ENCODE results near the gene XKR7. TPM values are rescaled to one million over a fixed set of nuclear protein-coding genes. Genes with fewer than 3 reads are reported as not detected.
"Not testable (repeated sequence)": the region's sequence is repeated elsewhere in the genome, so short reads cannot be mapped to it uniquely, and the experiment has no call there.

XKR7 gene, protein sequence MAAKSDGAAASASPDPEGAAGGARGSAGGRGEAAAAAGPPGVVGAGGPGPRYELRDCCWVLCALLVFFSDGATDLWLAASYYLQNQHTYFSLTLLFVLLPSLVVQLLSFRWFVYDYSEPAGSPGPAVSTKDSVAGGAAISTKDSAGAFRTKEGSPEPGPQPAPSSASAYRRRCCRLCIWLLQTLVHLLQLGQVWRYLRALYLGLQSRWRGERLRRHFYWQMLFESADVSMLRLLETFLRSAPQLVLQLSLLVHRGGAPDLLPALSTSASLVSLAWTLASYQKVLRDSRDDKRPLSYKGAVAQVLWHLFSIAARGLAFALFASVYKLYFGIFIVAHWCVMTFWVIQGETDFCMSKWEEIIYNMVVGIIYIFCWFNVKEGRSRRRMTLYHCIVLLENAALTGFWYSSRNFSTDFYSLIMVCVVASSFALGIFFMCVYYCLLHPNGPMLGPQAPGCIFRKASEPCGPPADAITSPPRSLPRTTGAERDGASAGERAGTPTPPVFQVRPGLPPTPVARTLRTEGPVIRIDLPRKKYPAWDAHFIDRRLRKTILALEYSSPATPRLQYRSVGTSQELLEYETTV
- not detected for total RNA-seq

- H3K36me3 Mint-ChIP-seq (ENCODE audit: insufficient read depth in 2 of 2) = peaks cover 0 to 1% of the 10 kb centered on the region in 2 donors
These were observed at the start of gene XKR7 for GRCh38 chr20:31967830-31968249. Gene XKR7, plus strand, starts transcription at chr20:31968151. Its CDS starts 25 bp downstream, at chr20:31968176.

DNA sequence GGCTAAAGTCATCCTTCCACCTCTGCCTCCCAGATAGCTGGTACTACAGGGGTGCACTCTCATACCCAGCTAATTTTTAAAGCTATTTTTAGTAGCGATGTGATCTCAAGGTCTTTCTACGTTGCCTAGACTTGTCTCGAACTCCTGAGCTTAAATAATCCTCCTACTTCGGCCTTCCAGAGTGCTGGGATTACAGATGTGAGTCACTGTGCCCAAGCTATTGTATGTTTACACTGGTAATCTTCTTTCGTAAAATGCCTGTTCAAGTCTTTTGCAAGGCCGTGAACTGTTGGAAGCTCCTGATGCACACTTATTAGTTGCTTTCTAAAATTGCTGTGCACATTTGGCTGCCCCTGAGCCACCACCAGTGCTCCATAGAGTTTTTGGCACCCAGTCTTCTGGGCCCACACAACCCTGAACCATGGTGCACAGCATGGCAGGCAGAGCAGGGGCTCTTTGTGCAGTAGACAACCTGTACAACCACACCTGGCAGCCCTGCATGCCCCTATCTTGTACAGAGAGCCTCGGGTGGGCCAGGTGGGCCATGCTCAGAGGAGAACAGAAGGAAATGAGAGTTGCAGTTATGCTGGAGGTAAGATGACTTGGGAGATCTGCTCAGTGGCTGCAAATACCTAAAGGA is 49.4 kb upstream of the XKR7 start:
- peaks cover 29% of the 10 kb centered on the region for H3K27me3 Mint-ChIP-seq (ENCODE audit: low read depth)
- H3K27ac Mint-ChIP-seq = no peak overlapping the region
- H3K9me3 Mint-ChIP-seq = no peaks in the 10 kb centered on the region
- ATAC-seq (replicated peaks in 1 of 2) (no peak), DNase-seq (no peak)
- peaks cover 6% of the 10 kb centered on the region for H3K4me1 Mint-ChIP-seq (ENCODE audit: low read depth)
- H3K36me3 Mint-ChIP-seq (ENCODE audit: insufficient read depth in 2 of 2) = no peaks in the 10 kb centered on the region
- no peak overlapping the region for H3K4me3 Mint-ChIP-seq

More at GRCh38 chr20:31967830-31968249, at the start of gene XKR7:
- ATAC-seq (replicated peaks in 1 of 2) (peak; percentile 53 to 57), DNase-seq (peak in 1 of 2 donors; percentile 21)
- H3K9me3 Mint-ChIP-seq = no peaks in the 10 kb centered on the region
- peak within 1 kb of the TSS; percentile 72 to 86 for H3K4me3 Mint-ChIP-seq
- H3K27ac Mint-ChIP-seq = no peak within 1 kb of the TSS
- H3K4me1 Mint-ChIP-seq (ENCODE audit: low read depth) = peaks cover 10% of the 10 kb centered on the region
- H3K27me3 Mint-ChIP-seq (ENCODE audit: low read depth) = peaks cover 43% of the 10 kb centered on the region

- Mint-ChIP-seq H3K4me1 (ENCODE audit: low read depth) (peaks cover 12% of the 10 kb centered on the region), H3K9me3 (no peaks in the 10 kb centered on the region), H3K36me3 (ENCODE audit: insufficient read depth in 2 of 2) (no peaks in the 10 kb centered on the region), H3K4me3 (no peak overlapping the region), H3K27ac (no peak overlapping the region), H3K27me3 (ENCODE audit: low read depth) (peaks cover 33% of the 10 kb centered on the region)
- DNase-seq (no peak), ATAC-seq (replicated peaks in 1 of 2) (no peak)
These were observed 48.4 kb upstream of the XKR7 start for GRCh38 chr20:31919410-31920155.

GRCh38 chr20:31920275-31920855 is 47.6 kb upstream of the XKR7 start:
- no peak for DNase-seq
- Mint-ChIP-seq H3K27me3 (ENCODE audit: low read depth) (peaks cover 33% of the 10 kb centered on the region), H3K9me3 (no peaks in the 10 kb centered on the region), H3K27ac (no peak overlapping the region), H3K4me3 (no peak overlapping the region), H3K4me1 (ENCODE audit: low read depth) (peaks cover 12% of the 10 kb centered on the region), H3K36me3 (ENCODE audit: insufficient read depth in 2 of 2) (no peaks in the 10 kb centered on the region)
- no peak for ATAC-seq (replicated peaks in 1 of 2)

GRCh38 chr20:31921480-31921879 is 46.5 kb upstream of the XKR7 start:
- not testable (repeated sequence) for H3K36me3 Mint-ChIP-seq (ENCODE audit: insufficient read depth in 2 of 2); ATAC-seq (replicated peaks in 1 of 2); DNase-seq; H3K4me3 Mint-ChIP-seq; H3K27ac Mint-ChIP-seq; H3K9me3 Mint-ChIP-seq
- Mint-ChIP-seq H3K27me3 (ENCODE audit: low read depth) (peaks cover 33% of the 10 kb centered on the region), H3K4me1 (ENCODE audit: low read depth) (peaks cover 12% of the 10 kb centered on the region)

DNA sequence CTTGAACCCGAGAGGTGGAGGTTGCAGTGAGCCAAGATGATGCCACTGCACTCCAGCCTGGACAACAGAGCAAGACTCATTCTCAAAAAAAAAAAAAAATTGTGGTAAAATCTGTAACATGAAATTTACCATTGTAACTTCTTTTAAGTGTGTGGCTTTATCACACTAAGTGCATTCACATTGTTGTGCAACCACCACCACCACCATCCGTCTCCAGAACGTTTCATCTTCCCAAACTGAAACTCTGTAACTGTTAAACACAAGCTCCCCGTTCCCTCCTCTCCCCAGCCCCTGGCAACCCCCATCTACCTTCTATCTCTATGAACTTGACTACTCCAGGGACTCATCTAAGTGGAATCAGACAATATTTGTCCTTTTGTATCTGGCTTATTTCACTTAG is 45.8 kb upstream of the XKR7 start:
- ATAC-seq (replicated peaks in 1 of 2) (no peak), DNase-seq (no peak)
- peaks cover 30% of the 10 kb centered on the region for H3K27me3 Mint-ChIP-seq (ENCODE audit: low read depth)
- H3K4me1 Mint-ChIP-seq (ENCODE audit: low read depth) = peaks cover 12% of the 10 kb centered on the region
- H3K36me3 Mint-ChIP-seq (ENCODE audit: insufficient read depth in 2 of 2) = no peaks in the 10 kb centered on the region
- H3K27ac Mint-ChIP-seq = no peak overlapping the region
- no peak overlapping the region for H3K4me3 Mint-ChIP-seq
- H3K9me3 Mint-ChIP-seq = no peaks in the 10 kb centered on the region

- Mint-ChIP-seq H3K4me3 (no peak overlapping the region), H3K27ac (no peak overlapping the region), H3K27me3 (ENCODE audit: low read depth) (peaks cover 27% of the 10 kb centered on the region), H3K4me1 (ENCODE audit: low read depth) (peaks cover 12% of the 10 kb centered on the region), H3K36me3 (ENCODE audit: insufficient read depth in 2 of 2) (no peaks in the 10 kb centered on the region), H3K9me3 (no peaks in the 10 kb centered on the region)
- ATAC-seq (replicated peaks in 1 of 2) = no peak
- no peak for DNase-seq
These were observed 45.4 kb upstream of the XKR7 start for GRCh38 chr20:31922588-31922987.

GRCh38 chr20:31923388-31924331 is 44.3 kb upstream of the XKR7 start:
- H3K27me3 Mint-ChIP-seq (ENCODE audit: low read depth) = peaks cover 18% of the 10 kb centered on the region
- H3K4me3 Mint-ChIP-seq = no peak overlapping the region
- no peaks in the 10 kb centered on the region for H3K9me3 Mint-ChIP-seq
- H3K4me1 Mint-ChIP-seq (ENCODE audit: low read depth) = peaks cover 12% of the 10 kb centered on the region
- ATAC-seq (replicated peaks in 1 of 2) = peak; percentile 33 to 43
- DNase-seq = peak in 1 of 2 donors; percentile 2
- H3K27ac Mint-ChIP-seq = no peak overlapping the region
- no peaks in the 10 kb centered on the region for H3K36me3 Mint-ChIP-seq (ENCODE audit: insufficient read depth in 2 of 2)

GRCh38 chr20:31924561-31924960 is 43.4 kb upstream of the XKR7 start:
- no peak for DNase-seq
- ATAC-seq (replicated peaks in 1 of 2) = no peak
- Mint-ChIP-seq H3K4me3 (no peak overlapping the region), H3K27me3 (ENCODE audit: low read depth) (peaks cover 17% of the 10 kb centered on the region), H3K27ac (no peak overlapping the region), H3K4me1 (ENCODE audit: low read depth) (peaks cover 12% of the 10 kb centered on the region), H3K36me3 (ENCODE audit: insufficient read depth in 2 of 2) (no peaks in the 10 kb centered on the region), H3K9me3 (no peaks in the 10 kb centered on the region)

- ATAC-seq (replicated peaks in 1 of 2) (no peak), DNase-seq (no peak)
- H3K27ac Mint-ChIP-seq = no peak overlapping the region
- H3K4me1 Mint-ChIP-seq (ENCODE audit: low read depth) = peaks cover 12% of the 10 kb centered on the region
- H3K27me3 Mint-ChIP-seq (ENCODE audit: low read depth) = peaks cover 17% of the 10 kb centered on the region
- no peak overlapping the region for H3K4me3 Mint-ChIP-seq
- H3K36me3 Mint-ChIP-seq (ENCODE audit: insufficient read depth in 2 of 2) = no peaks in the 10 kb centered on the region
- no peaks in the 10 kb centered on the region for H3K9me3 Mint-ChIP-seq
These were observed 42.3 kb upstream of the XKR7 start for GRCh38 chr20:31925631-31926030.

DNA sequence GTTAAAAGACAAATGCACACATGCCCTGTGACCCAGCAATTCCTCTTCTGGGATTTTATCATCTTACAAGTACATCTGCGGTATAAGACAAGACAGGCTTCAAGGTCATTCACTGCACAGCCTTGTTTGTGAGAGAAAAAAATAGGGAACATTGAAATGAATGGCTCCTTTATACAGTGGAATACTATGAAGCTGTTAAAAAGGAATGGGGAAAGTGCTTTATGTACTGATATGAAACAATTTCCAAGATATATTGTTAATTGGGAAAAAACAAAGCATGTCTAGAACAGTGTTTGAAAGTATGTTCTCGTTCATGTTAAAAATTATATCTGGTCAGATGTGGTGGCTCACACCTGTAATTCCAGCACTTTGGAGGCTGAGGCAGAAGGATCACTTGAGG is 41.5 kb upstream of the XKR7 start:
- DNase-seq (no peak), ATAC-seq (replicated peaks in 1 of 2) (no peak)
- Mint-ChIP-seq H3K4me1 (ENCODE audit: low read depth) (peaks cover 12% of the 10 kb centered on the region), H3K27me3 (ENCODE audit: low read depth) (peaks cover 17% of the 10 kb centered on the region), H3K9me3 (no peaks in the 10 kb centered on the region), H3K36me3 (ENCODE audit: insufficient read depth in 2 of 2) (no peaks in the 10 kb centered on the region), H3K27ac (no peak overlapping the region), H3K4me3 (no peak overlapping the region)
